Cerebellar cortex (tissue), 1 donor: ENCODE results near the gene SAE1.

Experiments used
- DNase-seq: peaks from one replicate; pipeline ENCODE4 v3.0.0-alpha.2; 2015; ENCODE audit warnings: low spot score

The SAE1 gene

GRCh38 chr19:47221080-47221841, 90.6 kb downstream of the SAE1 start:
- DNase-seq = no peak

DNA sequence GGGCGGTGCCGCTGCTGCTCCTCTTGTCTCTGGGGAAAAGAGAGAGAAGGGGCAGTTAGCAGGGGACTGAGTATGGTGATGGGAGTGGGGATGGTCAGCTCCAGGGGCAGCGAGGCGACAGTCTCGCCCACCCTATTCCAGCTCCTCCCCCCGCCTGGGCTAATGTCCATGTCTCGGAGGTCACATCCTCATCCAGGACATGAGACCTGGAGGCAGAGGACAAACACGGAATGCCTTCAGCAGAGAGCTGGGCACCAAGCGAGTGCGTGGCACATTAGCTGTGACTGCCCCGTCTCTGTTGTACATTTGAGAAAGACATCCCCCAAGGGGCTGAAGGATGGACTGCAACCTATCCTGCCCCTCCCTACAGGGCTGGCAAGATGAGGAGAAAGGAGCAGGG, 91.3 kb downstream of the SAE1 start:
- DNase-seq = no peak

DNA sequence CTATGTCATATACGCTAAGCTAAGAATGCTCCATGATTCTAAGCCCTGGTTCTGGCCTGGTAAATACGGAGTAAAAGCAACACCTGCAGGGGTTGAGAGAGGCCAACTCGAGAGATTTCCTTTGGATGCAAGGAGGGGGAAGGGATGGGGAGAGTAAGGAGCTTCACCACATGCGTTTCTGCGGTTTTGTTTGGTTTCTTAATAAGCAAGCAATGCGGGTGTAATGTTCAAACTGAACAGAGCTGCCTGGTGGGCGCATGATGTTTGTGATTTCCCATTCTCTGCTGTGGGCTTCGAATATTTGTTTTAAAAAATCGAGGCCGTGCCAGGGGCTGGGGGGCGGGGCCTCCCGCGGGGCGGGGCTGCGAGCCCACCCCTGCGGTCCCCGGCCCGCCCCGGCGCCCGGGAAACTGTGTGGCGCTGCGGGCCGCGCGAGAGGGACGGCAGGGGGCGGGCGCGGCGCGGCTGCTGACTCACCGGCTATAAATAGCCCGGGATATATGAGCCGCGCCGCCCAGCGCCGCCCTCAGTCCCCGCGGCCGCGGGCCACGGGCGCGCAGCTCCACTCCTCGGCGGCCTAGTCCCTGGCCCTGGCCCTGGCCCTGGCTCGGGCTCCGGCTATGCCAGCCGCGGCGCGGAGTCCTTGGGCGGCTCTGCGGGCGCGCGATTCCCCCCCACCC, 95.3 kb downstream of the SAE1 start:
- DNase-seq = peak; percentile 87

DNA sequence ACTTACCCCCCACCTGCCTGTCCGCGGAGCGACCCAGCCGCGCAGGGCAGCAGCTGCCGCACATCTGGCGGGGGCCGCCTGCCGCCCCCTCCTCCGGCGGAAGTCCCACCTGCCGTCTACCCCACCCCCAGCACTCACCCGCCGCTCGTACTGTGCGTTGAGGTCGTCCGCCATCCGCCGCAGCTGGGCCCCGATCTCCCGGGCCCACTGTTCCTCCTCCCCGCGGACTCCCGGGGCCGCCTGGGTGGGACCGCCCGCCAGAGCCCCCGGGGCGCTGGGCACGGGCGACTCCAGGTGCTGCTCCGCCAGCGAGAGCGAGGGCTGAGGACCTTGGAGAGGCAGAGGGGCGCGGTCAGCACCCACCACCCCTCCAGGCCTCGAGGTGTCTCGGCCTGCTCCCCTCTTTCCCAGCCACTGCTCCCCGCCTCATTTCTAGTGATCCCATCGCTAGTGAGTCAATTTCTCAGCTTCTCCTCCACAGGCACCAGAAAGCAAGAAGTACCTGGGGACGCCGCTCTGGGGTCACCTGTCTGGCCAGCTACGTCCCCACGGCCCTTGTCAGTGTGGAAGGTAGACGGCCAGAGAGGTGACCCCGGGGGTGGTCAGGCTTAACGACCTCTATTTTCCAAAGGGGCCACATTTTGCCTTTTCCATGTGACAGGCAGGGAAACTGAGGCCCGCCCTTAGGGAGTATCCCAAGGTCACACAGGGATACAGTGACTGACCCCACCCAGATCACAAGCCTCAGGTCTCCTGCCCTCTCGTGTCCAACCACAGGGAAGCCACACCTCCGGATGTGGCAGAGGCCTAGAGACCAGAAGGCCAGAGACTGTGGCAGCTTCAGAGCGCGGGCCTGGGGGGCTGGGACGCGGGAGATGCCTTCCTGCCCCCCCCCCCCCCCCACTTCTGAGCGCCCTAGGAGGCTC, 96.1 kb downstream of the SAE1 start:
- peak; percentile 82 for DNase-seq

GRCh38 chr19:47227352-47228167, 96.9 kb downstream of the SAE1 start:
- peak; percentile 92 for DNase-seq

DNA sequence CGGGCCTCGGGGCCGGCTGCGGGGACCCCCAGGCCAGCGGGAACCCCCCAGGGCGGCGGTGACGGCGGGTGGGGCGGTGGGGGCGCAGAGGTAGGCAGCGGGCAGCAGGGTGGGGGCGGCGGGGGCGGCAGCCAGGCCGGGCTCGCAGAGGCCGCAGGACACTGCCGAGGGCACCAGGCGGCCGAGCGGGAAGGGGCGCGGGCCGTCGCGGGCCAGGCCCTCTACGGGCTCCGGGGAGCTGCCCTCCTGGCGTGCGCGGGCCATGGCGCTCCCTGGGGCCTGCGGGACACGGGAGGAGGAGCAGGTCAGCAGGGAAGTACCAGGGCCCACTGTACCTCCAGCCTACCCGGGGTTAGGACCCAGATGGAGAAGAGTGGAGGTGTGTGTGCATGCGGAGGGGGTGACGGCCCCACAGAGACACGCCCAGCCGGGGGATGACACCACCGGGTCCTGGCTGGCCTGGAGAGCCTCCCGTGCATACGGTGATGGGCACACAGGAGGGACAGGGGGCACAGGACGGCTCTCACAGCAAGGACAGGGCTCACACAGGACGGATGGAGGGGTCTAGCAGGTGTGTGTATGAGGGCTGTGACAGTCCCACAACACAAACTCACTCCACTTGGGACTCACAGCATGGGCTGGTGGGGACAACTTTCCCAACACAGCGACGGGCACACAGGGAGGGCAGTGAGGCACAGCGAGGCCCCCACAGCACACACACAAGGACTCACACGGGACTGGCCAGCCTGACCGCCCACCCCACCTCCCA, 97.7 kb downstream of the SAE1 start:
- DNase-seq = peak; percentile 59

DNA sequence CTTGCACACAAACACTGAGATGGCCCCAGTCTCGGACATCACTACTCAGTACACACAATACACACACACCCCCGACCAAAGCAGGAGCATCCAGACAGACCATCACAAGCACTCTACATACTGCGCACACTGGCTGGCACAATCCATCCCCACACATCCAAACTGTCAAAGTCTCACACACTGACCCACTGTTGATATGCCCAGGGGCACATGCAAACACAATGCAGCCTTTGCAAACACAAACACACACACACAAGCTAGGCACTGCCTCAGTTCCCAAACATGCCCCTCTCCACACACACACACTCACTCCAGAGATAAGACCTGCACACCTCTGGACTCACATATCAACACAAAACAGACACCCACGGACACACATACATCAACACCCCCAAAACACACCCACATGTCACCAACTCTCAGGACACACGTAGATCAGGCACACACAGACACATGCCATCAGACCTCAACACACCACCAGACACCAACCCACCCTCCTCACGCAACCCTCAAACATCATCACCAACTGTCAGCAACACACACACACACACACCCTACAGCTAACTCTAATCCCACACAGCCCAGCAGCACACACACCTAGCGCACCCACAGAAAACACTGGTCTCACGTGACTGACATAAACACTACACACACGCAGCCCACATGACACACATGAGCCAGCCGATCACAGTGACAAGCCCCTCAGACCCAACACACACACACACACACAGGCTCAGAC, 98.5 kb downstream of the SAE1 start:
- peak; percentile 66 for DNase-seq

- peak; percentile 66 for DNase-seq
Observed at GRCh38 chr19:47229676-47230053, 99.0 kb downstream of the SAE1 start.

- no peak for DNase-seq
Observed at GRCh38 chr19:47230054-47230920, 99.7 kb downstream of the SAE1 start.

- DNase-seq = no peak
Observed at GRCh38 chr19:47230921-47231214, 100.2 kb downstream of the SAE1 start, which contains the start of gene BBC3. Gene BBC3, minus strand, starts transcription at chr19:47231199. Its CDS starts 2,768 bp downstream, at chr19:47228431.

GRCh38 chr19:47231215-47232054, 100.8 kb downstream of the SAE1 start:
- peak; percentile 71 for DNase-seq

- no peak for DNase-seq
Observed at GRCh38 chr19:47232422-47233211, 102.0 kb downstream of the SAE1 start.

DNA sequence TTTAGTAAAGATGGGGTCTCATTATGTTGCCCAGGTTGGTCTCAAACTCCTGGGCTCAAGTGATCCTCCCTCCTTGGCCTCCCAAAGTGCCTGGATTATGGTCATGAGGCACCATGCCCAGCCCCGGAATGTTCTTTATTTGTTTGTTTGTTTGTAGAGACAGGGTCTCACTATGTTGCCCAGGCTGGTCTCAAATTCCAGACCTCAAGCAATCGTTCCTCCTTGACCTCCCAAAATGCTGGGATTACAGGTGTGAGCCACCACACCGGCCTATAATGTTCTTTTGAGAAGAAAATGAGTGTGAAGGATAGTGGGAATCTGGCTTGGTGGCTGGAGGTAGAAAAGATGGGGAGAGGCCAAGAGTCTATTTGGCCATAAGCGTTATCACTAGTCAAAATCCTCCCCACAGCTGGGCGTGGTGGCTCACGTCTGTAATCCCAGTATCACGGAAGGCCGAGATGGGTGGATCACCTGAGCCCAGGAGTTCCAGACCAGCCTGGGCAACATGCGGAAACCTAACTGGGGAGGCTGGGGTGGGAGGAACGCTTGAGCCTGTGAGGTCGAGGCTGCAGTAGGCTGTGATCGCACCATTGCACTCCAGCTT, 105.5 kb downstream of the SAE1 start:
- DNase-seq = no peak

GRCh38 chr19:47239152-47239551, 108.5 kb downstream of the SAE1 start:
- DNase-seq = no peak

GRCh38 chr19:47239610-47240296, 109.1 kb downstream of the SAE1 start:
- peak; percentile 86 for DNase-seq

DNA sequence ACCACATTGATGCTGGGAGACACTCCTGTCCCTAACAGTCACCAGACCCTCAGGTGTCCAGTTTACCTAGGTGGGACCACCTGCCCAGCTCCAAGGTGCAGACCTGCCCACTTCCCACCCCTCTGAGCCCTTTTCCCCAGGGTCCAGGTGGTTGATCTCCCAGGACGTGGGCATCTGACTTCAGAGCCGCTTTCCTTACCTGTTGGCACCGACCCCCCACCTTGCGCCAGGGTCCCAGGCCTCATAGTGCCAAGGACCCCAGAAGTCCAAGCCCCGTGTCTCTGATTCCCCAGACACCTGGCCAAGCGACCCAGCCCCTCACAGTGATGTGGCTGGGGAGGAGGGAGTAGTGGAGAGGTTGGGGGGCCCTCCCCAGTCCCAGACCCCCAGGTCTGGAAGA, 109.9 kb downstream of the SAE1 start:
- DNase-seq = no peak
